ENCODE measurements around the gene TXK. TPM values are rescaled to one million over a fixed set of nuclear protein-coding genes. Genes with fewer than 3 reads are reported as not detected.

The TXK gene
- total RNA-seq, 1 donor from 2014 or later, result 1.4 TPM

- ATAC-seq, result no peak
Measured at GRCh38 chr4:48133669-48134068, 381 bp downstream of the TXK start.

- no peak for ATAC-seq
Measured at GRCh38 chr4:48131736-48132135, 2.3 kb downstream of the TXK start.

GRCh38 chr4:48130100-48130499, 4.0 kb downstream of the TXK start:
- no peak for ATAC-seq

- no peak for ATAC-seq
Measured at GRCh38 chr4:48129307-48130014, 4.6 kb downstream of the TXK start.

DNA sequence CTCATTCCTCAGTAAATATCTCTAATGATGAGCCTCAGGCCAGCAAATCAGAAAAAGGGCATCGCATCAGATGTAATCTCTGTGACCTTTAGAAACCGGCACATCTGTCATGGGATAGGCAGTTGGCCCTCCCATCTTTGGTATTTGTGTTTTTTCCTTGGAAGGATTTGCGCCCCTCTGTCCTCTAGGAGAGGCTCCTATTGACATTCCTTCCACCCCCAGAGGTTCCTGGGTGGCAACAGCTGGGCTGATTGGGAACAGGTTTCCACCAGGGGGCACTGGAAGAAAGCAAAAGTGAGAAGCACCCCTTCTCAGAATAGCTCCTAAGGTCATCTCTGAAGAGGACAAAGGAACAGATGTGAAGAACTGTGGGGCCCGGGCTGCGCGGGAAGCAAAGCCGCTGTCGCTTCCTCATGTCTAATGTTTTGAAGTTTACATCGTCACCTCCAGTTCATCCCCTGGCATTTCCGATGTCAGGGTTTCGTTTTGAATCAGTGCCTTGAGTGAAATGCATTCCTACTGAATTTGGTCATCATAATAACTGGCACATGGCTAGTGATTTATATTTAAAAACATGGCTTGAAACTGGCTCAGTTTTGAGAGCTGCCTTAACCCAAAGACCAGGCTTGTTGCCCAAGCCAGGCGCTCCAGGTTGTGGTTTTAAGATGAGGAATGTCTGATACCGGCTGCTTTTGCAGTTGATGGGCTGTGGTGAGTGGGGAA, 6.2 kb downstream of the TXK start:
- ATAC-seq, result peak; percentile 73

DNA sequence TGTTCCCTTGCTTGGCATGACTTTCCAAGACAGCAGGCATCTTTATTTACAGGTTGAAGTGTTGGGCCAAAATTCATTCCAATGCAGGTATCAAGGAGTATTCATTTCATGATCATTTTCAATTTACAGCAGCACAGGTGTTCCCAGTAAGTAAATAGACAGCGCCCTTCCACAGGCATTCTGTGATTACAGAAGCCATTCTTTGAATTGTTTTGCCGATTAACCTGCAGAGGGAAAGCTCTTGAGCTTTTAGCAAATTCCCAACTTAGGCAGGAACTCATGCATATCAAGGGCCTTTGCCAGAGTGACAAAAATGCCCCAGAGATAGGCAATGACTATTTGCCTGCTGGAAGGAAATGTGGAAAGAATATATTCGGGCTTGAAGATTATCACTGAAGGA, 6.8 kb downstream of the TXK start:
- no peak for ATAC-seq

- no peak for ATAC-seq
Measured at GRCh38 chr4:48126621-48127020, 7.4 kb downstream of the TXK start.

- ATAC-seq, result no peak
Measured at GRCh38 chr4:48124870-48125269, 9.2 kb downstream of the TXK start.

GRCh38 chr4:48122756-48123155, 11.3 kb downstream of the TXK start:
- no peak for ATAC-seq

- peak; percentile 30 for ATAC-seq
Measured at GRCh38 chr4:48121180-48121579, 12.9 kb downstream of the TXK start.

GRCh38 chr4:48120132-48120531, 13.9 kb downstream of the TXK start:
- no peak for ATAC-seq

- no peak for ATAC-seq
Measured at GRCh38 chr4:48119646-48120045, 14.4 kb downstream of the TXK start.

- peak; percentile 68 for ATAC-seq
Measured at GRCh38 chr4:48118081-48118480, 16.0 kb downstream of the TXK start.

GRCh38 chr4:48116582-48116981, 17.5 kb downstream of the TXK start:
- no peak for ATAC-seq

DNA sequence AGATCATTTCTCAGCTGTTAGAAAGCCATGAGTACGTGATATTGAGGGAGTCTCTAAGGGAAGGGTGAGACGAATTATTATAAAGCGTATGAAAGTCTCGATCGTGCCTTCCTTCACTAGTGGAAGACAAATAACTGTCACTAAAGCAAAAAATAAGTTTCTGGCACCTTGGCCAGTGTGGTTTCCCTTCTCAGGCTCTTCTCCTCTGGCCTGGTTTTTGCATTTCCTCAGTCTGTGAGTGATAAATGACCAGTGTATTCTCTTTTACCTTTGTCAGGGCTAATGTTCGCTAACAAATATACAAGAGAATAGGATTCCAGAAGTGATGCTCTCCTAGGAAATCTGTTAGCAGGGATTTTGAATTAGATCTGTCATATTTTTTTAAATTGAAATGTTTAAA, 19.6 kb downstream of the TXK start:
- no peak for ATAC-seq

DNA sequence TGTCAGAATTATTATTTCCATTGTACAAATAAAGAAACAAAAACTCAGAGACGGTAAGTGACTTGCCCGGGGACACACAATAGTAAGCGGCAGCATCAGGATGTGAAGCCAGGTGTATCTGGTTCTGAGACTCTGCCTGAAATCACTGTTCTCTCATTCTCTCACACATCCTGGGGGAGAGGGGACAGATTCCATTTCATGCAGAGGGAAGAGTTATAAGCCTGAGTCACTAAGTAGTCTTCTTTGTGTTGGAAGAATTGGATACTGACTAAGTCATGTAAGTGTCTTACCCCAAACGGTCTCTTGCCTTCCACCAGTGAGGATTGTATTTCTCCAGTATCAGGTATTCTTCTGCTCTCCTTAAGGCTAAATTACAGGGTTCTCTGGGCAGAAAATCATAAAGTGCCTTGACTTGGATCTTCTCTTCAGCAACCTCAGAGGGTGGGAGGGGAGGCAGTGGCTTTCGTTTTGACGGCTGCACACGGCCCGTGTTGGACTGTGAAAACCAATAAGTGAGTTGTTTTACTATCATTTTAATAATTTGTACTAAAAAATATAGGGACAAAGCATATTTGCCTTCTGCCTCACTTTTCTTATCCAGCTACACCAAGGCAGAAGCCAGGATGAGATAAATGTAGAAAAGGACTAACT, 21.9 kb downstream of the TXK start:
- no peak for ATAC-seq

DNA sequence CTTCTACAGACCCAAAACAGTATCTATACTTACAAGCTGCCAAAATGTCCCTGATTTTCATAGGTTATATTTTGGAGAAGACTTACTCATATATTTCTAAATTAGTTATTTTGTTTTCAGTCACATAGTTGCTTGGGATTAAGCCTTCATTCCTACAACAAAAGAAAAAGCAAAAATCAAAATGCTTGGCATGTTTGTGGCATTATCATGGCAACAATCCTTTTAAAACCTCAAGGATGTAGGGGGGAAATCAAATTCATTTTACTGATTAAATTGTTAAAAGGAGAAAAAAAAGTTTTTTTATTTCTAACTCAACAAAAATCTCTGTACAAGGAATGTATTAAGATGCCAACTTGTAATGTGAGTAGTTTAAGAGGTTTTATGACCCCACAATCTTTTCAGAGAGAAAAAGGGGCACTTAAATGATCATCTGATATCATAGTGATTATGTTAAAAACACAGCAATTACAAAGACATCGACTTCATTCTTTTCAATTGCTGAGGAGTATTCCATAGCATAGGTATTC, 23.5 kb downstream of the TXK start:
- ATAC-seq, result no peak

DNA sequence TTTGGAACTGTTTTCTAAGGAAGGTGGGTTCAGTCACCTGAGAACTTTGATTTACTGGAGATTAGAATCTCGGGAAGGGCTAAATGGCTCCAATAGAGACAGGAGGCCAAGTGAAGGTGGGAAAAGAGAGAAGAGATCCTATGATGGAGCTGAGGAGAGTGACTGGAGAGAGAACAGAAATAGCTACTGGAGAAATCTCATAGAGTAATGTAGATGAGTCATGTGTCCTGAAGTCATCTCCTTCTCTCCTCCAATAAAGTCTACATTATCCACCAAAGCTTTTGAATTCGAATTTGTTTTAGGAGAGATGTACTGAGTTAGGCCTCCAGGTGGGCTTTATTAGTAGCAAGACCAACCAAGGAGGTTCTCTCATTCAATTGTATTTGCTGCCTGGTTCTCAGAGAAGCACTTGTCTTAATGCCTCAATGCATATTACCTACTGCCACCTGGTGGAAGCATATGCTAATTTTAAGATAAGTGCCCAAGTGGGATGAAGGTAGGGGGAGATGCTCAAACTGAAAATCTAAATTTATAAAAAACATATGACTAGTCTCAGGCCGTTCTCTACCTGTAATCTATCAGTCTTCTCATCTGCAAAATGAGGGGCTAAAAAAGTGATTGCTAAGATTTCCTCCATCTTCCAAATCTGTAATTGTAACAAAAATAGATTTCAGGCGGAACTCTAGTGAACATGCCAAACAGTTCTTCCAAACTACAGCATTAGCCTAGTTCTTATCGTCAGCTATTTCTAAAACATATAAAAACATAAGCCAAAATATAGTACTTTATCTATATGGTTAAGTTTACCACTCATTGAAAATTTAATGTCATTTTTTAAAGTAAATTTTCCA, 24.4 kb downstream of the TXK start:
- ATAC-seq, result peak; percentile 41

- ATAC-seq, result no peak
Measured at GRCh38 chr4:48108309-48109073, 25.6 kb downstream of the TXK start.

DNA sequence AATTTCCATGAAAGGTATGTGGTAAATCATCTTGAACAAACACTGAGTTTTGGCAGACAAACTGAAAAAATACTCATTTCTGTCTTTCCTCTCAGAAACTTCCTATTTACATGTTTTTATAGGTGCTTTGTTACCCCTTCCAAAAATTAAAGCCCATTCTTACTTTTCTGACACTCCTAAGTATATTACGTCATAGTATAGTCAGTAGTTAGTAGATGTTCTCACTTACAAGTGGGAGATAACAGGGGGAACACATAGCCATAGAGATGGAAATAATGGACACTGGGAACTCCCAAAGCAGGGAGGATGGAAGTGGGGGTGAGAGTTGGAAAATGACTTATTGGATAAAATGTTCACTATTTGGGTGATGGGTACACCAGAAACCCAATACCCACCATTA, 28.8 kb downstream of the TXK start:
- no peak for ATAC-seq

DNA sequence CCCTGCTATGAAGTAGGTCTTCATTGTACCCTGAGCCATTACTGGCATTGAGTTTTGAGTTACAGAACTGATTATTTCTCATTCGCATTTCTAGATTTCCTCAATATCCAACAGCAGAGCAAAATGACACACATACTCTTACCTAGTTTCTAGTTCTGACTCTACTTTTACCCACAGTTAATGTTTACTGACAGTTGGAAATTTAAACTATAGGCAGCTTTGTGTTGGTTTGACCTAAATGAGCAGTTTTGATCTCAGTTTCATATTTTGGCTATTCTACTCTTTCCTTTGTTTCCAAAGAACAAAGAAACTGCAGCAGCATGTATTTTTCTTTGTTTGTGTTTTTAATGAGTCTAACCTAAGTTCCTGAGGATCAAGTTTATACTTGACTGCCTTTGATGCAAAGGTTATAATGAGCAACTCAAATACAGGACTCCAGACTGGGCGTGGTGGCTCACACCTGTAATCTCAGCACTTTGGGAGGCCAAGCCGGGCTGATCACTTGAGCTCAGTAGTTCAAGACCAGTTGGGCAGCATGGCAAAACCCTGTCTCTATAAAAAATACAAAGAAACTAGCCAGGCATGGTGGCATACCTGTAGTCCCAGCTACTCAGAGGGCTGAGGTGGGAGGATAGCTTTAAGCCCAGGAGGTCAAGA, 30.4 kb downstream of the TXK start:
- ATAC-seq, result peak; percentile 87

Data from esophagus mucosa (tissue), 1 donor.